GM23338 (cell line): ENCODE measurements around the gene EYA2. TPM values are rescaled to one million over a fixed set of nuclear protein-coding genes. Genes with fewer than 3 reads are reported as not detected.

Experiments
- ATAC-seq: fragments of 200-7000 bp; cut with Tn5 transposase; 3 replicates; pipeline ENCODE4 v1.9.1; 2020
- DNase-seq: peaks from one replicate; pipeline ENCODE4 v3.0.0-alpha.2; 2015; ENCODE audit warnings: low spot score
- H2AFZ ChIP-seq: fragments of 200-600 bp; sonication (generic); 2 replicates; pipeline ENCODE4 v1.8.0; 2016; ENCODE audit warnings: antibody characterized with exemption, mild to moderate bottlenecking, moderate library complexity
- H3F3A ChIP-seq: fragments of 200-600 bp; sonication (generic); replicated peaks from 2 replicates; pipeline ENCODE4 v1.8.0; 2017; ENCODE audit warnings: antibody characterized with exemption, mixed run types, low read depth
- H3K27ac ChIP-seq: fragments of 200-600 bp; sonication (generic); 2 replicates; pipeline ENCODE4 v1.6.1; 2016; ENCODE audit warnings: low read depth
- H3K27me3 ChIP-seq: fragments of 200-600 bp; sonication (generic); 2 replicates; pipeline ENCODE4 v1.8.0; 2016; ENCODE audit warnings: mild to moderate bottlenecking, mixed run types, moderate library complexity; ENCODE audit not compliant: insufficient read depth
- H3K36me3 ChIP-seq: fragments of 200-600 bp; sonication (generic); 2 replicates; pipeline ENCODE4 v1.8.0; 2016; ENCODE audit warnings: mild to moderate bottlenecking; ENCODE audit not compliant: insufficient read depth
- H3K4me1 ChIP-seq: fragments of 200-600 bp; sonication (generic); 2 replicates; pipeline ENCODE4 v1.8.0; 2016; ENCODE audit warnings: mild to moderate bottlenecking, moderate library complexity; ENCODE audit not compliant: insufficient read depth
- H3K4me2 ChIP-seq: fragments of 200-600 bp; sonication (generic); 2 replicates; pipeline ENCODE4 v1.7.1; 2017; ENCODE audit warnings: mixed run types
- H3K4me3 ChIP-seq: fragments of 200-600 bp; sonication (generic); 2 replicates; pipeline ENCODE4 v1.6.1; 2016; ENCODE audit warnings: mixed run types
- H3K79me2 ChIP-seq: fragments of 200-600 bp; sonication (generic); replicated peaks from 2 replicates; pipeline ENCODE4 v1.8.0; 2017; ENCODE audit warnings: mild to moderate bottlenecking; ENCODE audit not compliant: insufficient read depth
- H3K9me2 ChIP-seq: fragments of 200-600 bp; sonication (generic); 2 replicates; pipeline ENCODE4 v1.8.0; 2017; ENCODE audit not compliant: insufficient read depth
- H4K20me1 ChIP-seq: fragments of 200-600 bp; sonication (generic); replicated peaks from 2 replicates; pipeline ENCODE4 v1.8.0; 2017; ENCODE audit warnings: mild to moderate bottlenecking; ENCODE audit not compliant: insufficient read depth
- H3K27ac Mint-ChIP-seq: 2 replicates; pipeline ENCODE4 v1.8.0; 2020; ENCODE audit warnings: inconsistent platforms, mild to moderate bottlenecking, moderate library complexity, mixed read lengths
- H3K27me3 Mint-ChIP-seq: 3 replicates; pipeline ENCODE4 v1.8.0; 2022; ENCODE audit warnings: low read depth, mild to moderate bottlenecking, moderate library complexity, mixed read lengths, inconsistent platforms; ENCODE audit not compliant: insufficient read depth, poor library complexity
- H3K36me3 Mint-ChIP-seq: 3 replicates; pipeline ENCODE4 v1.8.0; 2021; ENCODE audit warnings: low read depth, mild to moderate bottlenecking, inconsistent platforms, moderate library complexity, mixed read lengths
- H3K4me1 Mint-ChIP-seq: 3 replicates; pipeline ENCODE4 v1.8.0; 2020; ENCODE audit warnings: mild to moderate bottlenecking, inconsistent platforms, mixed read lengths
- H3K4me3 Mint-ChIP-seq: 3 replicates; pipeline ENCODE4 v1.8.0; 2021; ENCODE audit warnings: moderate library complexity, mild to moderate bottlenecking, inconsistent platforms, mixed read lengths
- H3K9me3 Mint-ChIP-seq: 3 replicates; pipeline ENCODE4 v1.8.0; 2020; ENCODE audit warnings: moderate library complexity, mild to moderate bottlenecking, inconsistent platforms, mixed read lengths
- ETS1 ChIP-seq: IDR thresholded peaks from 2 replicates; pipeline ENCODE4 v1.6.1; 2016; ENCODE audit warnings: antibody characterized with exemption
- EZH2 ChIP-seq: fragments of 200-600 bp; sonication (generic); IDR thresholded peaks from one replicate; pipeline ENCODE4 v1.8.0; 2017; ENCODE audit warnings: antibody characterized with exemption, mild to moderate bottlenecking, low read depth; ENCODE audit not compliant: unreplicated experiment
- EZH2phosphoT487 ChIP-seq: fragments of 200-600 bp; sonication (generic); IDR thresholded peaks from one replicate; pipeline ENCODE4 v1.8.1; 2018; ENCODE audit warnings: antibody characterized with exemption; ENCODE audit not compliant: unreplicated experiment
- NANOG ChIP-seq: IDR thresholded peaks from 2 replicates; pipeline ENCODE4 v1.6.1; 2016; ENCODE audit warnings: antibody characterized with exemption, borderline replicate concordance
- POLR2AphosphoS5 ChIP-seq: IDR thresholded peaks from 2 replicates; pipeline ENCODE4 v1.6.1; 2016; ENCODE audit warnings: antibody characterized with exemption, low read depth
- REST ChIP-seq: IDR thresholded peaks from one replicate; pipeline ENCODE4 v1.6.1; 2018; ENCODE audit warnings: antibody characterized with exemption; ENCODE audit not compliant: unreplicated experiment
- ZNF114 ChIP-seq: fragments of 250-450 bp; sonication (Bioruptor Pico); IDR thresholded peaks from 2 replicates; pipeline ENCODE4 v1.5.0; 2020; ENCODE audit warnings: mild to moderate bottlenecking, moderate library complexity
- ZNF331 ChIP-seq: fragments of 250-450 bp; sonication (Bioruptor Pico); IDR thresholded peaks from 2 replicates; pipeline ENCODE4 v1.5.0; 2020; ENCODE audit warnings: low read depth, mild to moderate bottlenecking, moderate library complexity
- polyA plus RNA-seq: library from polyadenylated mRNA; unstranded; fragments of >200 nt; fragmentation: Nextera tagmentation; extraction: Ambion mirVana; gene quantifications from 2 replicates; pipeline ENCODE4 v1.2.1, GENCODE V29; 2016
- total RNA-seq: library from RNA; depleted of rRNA; stranded (reverse); fragments of >200 nt; shearing (Covaris generic); gene quantifications from 2 replicates; pipeline ENCODE4 v1.2.3, GENCODE V29; 2014
- TF ChIP-seq, protein P1 (sequence below): fragments of 250-450 bp; sonication (Bioruptor Pico); IDR thresholded peaks from 2 replicates; pipeline ENCODE4 v1.5.0; 2020; ENCODE audit warnings: mild to moderate bottlenecking, moderate library complexity

Gene EYA2
- total and polyA plus RNA-seq, 2 experiments from 2014 or later, result 0.50 to 0.56 TPM

- TF ChIP-seq ETS1, result no peak
- no peak for TF ChIP-seq NANOG
- TF ChIP-seq ZNF331 (CRISPR knock-in tag), result no peak
These were observed 10.8 kb upstream of the EYA2 start (continued) for GRCh38 chr20:46883892-46884291.

- Histone ChIP-seq H3K27me3 (peaks cover 19% of the 10 kb centered on the region), H4K20me1 (no peaks in the 10 kb centered on the region), H3F3A (no peaks in the 10 kb centered on the region; the same call in 1 of the 2 replicates), H3K79me2 (no peaks in the 10 kb centered on the region), H3K4me1 (peaks cover 14% of the 10 kb centered on the region), H3K36me3 (no peaks in the 10 kb centered on the region), H2AFZ (no peak overlapping the region), H3K27ac (no peak overlapping the region), H3K4me3 (no peak overlapping the region), H3K4me2 (no peak overlapping the region), H3K9me2 (0 out of 2 replicates have a peak, but pooled peaks cover 3% of the 10 kb centered on the region)
- no peaks in the 10 kb centered on the region for H3K9me3 Mint-ChIP-seq
- ATAC-seq, result no peak
- no peak for DNase-seq
- H3K4me3 Mint-ChIP-seq, result no peak overlapping the region
- H3K27me3 Mint-ChIP-seq, result peaks cover 19% of the 10 kb centered on the region
- peaks cover 17% of the 10 kb centered on the region; the same call in 2 of the 3 replicates for H3K4me1 Mint-ChIP-seq
- no peak overlapping the region for H3K27ac Mint-ChIP-seq
- no peaks in the 10 kb centered on the region for H3K36me3 Mint-ChIP-seq
- no peak for TF ChIP-seq EZH2phosphoT487
These were observed 4.0 kb upstream of the EYA2 start for GRCh38 chr20:46890682-46891081.

DNA sequence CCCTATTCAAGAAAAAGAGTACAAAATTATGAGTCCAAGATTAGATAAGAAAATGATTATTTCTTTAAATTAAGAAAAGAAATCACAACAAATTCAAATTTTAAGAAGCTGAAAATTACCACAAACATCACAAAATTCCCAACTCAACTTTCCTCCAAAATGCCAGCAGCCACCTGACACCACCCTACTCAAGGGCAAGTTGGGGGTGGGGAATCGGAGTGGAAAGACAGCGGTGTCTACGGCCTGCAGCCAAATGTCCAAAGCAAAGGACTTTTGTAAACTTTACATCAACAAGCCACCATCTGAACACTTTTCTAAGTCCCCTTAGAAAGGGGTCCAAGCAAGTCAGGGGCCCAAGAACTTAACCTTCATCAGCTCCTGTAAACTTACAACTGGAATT is 1.6 kb upstream of the EYA2 start:
- no peaks in the 10 kb centered on the region; the same call in 1 of the 2 replicates for H3F3A ChIP-seq
- H3K27me3 Mint-ChIP-seq, result peaks cover 29% of the 10 kb centered on the region
- no peaks in the 10 kb centered on the region for H4K20me1 ChIP-seq
- no peaks in the 10 kb centered on the region for H3K36me3 Mint-ChIP-seq
- H3K27ac Mint-ChIP-seq, result no peak overlapping the region
- no peaks in the 10 kb centered on the region for H3K36me3 ChIP-seq
- no peaks in the 10 kb centered on the region for H3K79me2 ChIP-seq
- peaks cover 25% of the 10 kb centered on the region for H3K4me1 Mint-ChIP-seq
- no peak overlapping the region for H3K4me3 Mint-ChIP-seq
- H3K9me3 Mint-ChIP-seq, result no peaks in the 10 kb centered on the region
- no peak overlapping the region for H3K4me3 ChIP-seq
- DNase-seq, result no peak
- ATAC-seq, result no peak
- peaks cover 17% of the 10 kb centered on the region for H3K4me1 ChIP-seq
- no peak overlapping the region for H3K4me2 ChIP-seq
- peaks cover 39% of the 10 kb centered on the region for H3K27me3 ChIP-seq
- H2AFZ ChIP-seq, result no peak overlapping the region
- H3K27ac ChIP-seq, result no peak overlapping the region
- no peaks in the 10 kb centered on the region for H3K9me2 ChIP-seq
- no peak for TF ChIP-seq REST
- TF ChIP-seq, protein P1, sequence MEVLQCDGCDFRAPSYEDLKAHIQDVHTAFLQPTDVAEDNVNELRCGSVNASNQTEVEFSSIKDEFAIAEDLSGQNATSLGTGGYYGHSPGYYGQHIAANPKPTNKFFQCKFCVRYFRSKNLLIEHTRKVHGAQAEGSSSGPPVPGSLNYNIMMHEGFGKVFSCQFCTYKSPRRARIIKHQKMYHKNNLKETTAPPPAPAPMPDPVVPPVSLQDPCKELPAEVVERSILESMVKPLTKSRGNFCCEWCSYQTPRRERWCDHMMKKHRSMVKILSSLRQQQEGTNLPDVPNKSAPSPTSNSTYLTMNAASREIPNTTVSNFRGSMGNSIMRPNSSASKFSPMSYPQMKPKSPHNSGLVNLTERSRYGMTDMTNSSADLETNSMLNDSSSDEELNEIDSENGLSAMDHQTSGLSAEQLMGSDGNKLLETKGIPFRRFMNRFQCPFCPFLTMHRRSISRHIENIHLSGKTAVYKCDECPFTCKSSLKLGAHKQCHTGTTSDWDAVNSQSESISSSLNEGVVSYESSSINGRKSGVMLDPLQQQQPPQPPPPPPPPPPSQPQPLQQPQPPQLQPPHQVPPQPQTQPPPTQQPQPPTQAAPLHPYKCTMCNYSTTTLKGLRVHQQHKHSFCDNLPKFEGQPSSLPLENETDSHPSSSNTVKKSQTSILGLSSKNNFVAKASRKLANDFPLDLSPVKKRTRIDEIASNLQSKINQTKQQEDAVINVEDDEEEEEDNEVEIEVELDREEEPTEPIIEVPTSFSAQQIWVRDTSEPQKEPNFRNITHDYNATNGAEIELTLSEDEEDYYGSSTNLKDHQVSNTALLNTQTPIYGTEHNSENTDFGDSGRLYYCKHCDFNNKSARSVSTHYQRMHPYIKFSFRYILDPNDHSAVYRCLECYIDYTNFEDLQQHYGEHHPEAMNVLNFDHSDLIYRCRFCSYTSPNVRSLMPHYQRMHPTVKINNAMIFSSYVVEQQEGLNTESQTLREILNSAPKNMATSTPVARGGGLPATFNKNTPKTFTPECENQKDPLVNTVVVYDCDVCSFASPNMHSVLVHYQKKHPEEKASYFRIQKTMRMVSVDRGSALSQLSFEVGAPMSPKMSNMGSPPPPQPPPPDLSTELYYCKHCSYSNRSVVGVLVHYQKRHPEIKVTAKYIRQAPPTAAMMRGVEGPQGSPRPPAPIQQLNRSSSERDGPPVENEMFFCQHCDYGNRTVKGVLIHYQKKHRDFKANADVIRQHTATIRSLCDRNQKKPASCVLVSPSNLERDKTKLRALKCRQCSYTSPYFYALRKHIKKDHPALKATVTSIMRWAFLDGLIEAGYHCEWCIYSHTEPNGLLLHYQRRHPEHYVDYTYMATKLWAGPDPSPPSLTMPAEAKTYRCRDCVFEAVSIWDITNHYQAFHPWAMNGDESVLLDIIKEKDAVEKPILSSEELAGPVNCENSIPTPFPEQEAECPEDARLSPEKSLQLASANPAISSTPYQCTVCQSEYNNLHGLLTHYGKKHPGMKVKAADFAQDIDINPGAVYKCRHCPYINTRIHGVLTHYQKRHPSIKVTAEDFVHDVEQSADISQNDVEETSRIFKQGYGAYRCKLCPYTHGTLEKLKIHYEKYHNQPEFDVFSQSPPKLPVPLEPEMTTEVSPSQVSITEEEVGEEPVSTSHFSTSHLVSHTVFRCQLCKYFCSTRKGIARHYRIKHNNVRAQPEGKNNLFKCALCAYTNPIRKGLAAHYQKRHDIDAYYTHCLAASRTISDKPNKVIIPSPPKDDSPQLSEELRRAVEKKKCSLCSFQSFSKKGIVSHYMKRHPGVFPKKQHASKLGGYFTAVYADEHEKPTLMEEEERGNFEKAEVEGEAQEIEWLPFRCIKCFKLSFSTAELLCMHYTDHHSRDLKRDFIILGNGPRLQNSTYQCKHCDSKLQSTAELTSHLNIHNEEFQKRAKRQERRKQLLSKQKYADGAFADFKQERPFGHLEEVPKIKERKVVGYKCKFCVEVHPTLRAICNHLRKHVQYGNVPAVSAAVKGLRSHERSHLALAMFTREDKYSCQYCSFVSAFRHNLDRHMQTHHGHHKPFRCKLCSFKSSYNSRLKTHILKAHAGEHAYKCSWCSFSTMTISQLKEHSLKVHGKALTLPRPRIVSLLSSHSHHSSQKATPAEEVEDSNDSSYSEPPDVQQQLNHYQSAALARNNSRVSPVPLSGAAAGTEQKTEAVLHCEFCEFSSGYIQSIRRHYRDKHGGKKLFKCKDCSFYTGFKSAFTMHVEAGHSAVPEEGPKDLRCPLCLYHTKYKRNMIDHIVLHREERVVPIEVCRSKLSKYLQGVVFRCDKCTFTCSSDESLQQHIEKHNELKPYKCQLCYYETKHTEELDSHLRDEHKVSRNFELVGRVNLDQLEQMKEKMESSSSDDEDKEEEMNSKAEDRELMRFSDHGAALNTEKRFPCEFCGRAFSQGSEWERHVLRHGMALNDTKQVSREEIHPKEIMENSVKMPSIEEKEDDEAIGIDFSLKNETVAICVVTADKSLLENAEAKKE (CRISPR knock-in tag), result no peak
- TF ChIP-seq ZNF114 (CRISPR knock-in tag), result no peak
- no peak for TF ChIP-seq EZH2
- no peak for TF ChIP-seq POLR2AphosphoS5
- no peak for TF ChIP-seq NANOG
